ENCODE data around the gene PINLYP. TPM values are rescaled to one million over a fixed set of nuclear protein-coding genes. Genes with fewer than 3 reads are reported as not detected.
A peak's percentile ranks its signal among the peaks of the same experiment; 100 is the strongest.
"Not testable (repeated sequence)": the region's sequence is repeated elsewhere in the genome, so short reads cannot be mapped to it uniquely, and the experiment has no call there.

The PINLYP gene
- polyA plus RNA-seq, 12 donors: 3.2 to 11.7 (median 5.9) TPM; not detected in 2

- DNase-seq: no peak
Measured at GRCh38 chr19:43599635-43600295, 24.2 kb downstream of the PINLYP start.

- DNase-seq: not testable (repeated sequence)
Measured at GRCh38 chr19:43600326-43600725, 24.7 kb downstream of the PINLYP start.

DNA sequence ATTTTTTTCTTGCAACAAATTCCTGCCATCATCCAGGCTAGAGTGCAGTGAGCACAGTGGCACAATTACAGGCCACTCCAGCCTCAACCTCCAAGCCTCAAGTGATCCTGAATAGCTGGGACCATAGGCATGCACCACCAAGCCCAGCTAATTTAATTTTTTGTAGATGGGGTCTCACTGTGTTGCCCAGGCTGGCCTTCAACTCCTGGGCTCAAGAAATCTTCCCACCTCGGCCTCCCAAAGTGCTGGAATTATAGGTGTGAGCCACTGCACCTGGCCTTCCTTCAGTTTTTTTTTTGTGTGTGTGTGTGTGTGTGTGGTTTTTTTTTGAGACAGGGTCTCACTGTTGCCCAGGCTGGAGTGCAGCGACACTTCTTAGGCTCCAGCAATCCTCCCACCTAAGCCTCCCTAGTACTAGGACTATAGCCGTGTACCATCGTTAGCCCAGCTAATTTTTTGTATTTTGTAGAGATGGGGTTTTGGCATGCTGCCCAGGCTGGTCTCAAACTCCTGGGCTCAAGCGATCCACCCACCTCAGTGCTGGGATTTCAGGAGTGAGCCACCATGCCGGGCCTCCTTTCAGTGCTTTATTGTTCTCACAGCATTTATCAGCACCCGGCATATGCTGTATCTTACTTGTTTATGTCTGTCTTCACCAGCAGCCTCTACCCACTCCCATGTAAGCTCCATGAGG lies 30.4 kb downstream of the PINLYP start:
- no peak for DNase-seq

DNA sequence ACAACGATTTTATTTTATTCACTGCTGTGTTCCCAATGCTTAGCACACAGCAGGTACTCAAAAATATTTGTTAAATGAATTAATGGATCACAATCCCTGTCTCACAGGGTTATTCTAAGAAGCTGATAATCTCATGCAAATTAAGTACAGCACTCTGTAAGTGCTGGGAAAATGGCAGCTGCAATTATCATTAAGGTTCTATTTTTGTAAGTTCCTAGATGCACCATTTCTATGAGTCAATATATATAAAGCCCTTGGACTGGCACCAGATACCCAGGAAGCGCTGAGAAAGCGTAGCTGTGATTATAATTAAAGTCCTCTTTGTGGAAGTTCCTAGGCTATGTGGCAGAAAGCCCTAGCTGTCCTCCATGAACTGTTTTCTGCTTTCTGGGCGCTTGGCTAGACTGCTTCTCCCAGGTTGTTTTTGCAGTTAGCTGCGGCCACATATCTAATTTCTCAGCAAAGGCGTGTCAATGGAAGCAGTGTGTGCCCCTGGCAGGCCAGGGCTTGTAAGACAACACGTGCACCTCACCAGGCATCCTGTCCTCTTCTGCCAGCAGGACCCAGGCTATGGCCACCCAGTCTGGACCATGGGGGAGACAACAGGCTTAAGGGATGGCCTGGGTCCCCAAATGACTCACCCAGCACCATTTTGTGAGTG lies 31.1 kb downstream of the PINLYP start:
- DNase-seq: peak; percentile 26

DNA sequence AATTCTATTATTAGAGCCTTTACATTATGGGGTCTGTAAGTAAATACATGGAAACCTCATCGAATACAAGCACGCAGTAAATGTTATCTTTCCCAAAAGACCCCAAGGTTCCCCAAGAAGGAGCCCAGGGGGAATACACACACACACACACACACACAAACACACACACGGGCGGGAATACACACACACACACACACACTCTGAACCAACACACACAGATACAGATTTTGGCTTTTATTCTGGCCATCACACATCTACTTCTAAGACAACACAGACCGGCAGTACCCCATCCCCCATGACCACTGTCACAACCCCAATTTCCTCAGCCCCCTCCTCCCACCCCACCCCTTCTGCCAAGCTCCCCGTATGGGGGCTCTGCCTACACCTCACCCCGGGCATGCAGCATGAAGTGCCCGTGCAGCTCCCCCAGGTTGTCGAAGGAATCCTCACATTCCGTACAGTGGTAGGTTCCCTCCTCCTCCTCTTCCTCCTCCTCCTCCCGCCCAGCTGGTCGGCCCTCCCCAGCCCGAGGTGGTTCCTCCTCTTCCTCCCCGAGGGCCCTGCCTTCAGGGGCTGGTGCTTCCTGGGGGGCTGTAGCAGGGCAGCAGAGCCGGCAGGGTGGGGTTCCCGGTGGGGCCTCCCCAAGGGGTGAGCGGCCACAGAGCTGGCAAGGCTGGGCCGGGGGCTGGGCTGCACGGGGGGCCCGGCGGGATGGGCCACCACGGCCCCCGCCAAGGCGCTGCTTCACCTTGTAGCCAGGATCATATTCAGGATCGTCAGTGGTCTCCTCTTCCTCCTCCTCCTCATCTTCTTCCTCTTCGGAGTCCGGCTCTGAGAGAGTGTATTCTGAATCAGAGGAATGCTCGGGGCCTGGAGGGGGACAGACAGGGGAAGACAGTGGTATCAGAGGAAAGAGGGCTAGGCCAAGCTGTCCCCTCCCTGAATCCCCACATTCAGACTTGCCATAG lies 31.9 kb downstream of the PINLYP start:
- DNase-seq: no peak

DNA sequence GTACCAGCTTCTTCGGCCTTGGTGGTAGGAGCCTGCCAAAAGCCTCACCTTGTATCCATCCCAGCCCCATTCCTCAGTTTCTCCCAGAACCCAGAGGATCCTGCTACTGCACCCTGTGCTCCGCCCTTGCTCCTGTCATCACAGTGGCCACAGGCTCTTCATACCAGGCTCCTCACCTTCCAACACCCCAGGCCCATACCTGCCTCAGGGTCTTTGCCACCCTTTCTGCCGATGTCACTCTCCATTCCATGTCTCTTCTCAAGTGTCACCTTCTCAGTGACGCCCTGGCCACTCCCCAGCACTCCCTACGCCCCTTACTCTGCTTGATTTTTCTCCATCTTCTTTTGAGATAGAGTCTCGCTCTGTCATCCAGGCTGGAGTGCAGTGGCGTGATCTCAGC lies 34.3 kb downstream of the PINLYP start:
- DNase-seq: no peak

- DNase-seq: no peak
Measured at GRCh38 chr19:43610493-43610892, 34.9 kb downstream of the PINLYP start.

GRCh38 chr19:43611788-43612187 lies 36.2 kb downstream of the PINLYP start, which contains the start of gene SRRM5:
Gene SRRM5 (plus strand): TSS chr19:43612088. CDS start chr19:43612122, 34 bp downstream.
- no peak for DNase-seq

DNA sequence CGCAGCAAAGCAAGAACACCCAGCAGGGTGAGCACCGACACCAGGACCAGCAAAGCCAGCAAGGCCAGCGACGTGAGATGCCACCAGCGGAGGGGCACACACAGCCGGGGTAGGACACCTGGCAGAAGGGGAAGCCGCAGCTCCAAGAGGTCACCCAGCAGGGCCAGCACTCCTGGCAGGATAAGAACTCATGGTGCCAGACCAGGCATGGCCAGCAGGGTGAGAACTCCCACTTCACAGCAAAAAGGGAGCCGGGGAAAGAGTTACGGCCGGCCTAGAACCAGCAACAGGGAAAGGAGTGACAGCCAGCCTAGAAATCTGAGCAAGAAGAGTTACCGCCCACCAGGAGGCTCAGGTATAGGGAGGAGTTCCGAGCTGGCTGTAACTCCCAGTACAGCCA lies 36.8 kb downstream of the PINLYP start:
- no peak for DNase-seq

GRCh38 chr19:43616306-43616705 lies 40.7 kb downstream of the PINLYP start:
- DNase-seq: no peak

GRCh38 chr19:43616954-43617353 lies 41.4 kb downstream of the PINLYP start:
- DNase-seq: no peak

- peak; percentile 38 for DNase-seq
Measured at GRCh38 chr19:43618921-43619261, 43.3 kb downstream of the PINLYP start.

DNA sequence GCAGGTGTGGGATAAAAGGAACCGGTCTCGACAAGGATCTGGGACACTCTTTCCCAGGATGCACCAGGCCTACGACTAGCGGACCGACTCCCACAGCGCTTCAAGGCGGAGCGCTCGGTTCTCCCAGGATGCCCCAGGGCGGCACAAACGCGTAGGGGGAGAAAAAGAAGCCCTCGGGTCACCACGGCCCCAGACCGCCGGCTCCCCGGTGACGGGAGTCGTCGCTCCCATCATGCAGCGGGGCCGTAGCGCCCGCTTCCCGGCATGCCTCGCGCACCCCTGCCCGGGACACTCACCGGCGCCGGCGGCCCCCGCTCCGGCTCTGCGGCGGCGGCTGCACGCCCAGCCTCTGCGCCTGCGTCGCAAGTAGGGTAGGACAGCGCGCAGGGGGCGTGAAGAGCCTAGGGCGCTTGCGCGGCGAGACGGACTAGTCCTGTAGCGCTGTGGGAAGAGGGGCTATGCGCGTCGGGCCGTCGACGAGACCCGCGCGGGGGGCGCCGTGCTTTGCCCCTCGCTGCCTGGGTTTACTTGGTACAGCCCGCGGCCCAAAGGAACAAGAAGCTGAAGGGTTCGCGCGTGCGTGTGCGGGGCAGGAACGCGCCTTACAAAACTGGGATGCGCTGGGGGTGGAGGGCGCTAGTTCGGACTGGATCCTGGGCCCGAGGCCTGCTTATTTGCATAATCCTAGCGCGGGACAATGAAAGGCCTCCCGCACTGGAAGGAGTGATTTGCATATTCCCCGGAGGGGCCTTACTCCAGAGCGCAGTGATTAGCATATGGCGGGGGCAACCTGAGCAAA lies 43.9 kb downstream of the PINLYP start, which contains the start of gene ZNF428:
ZNF428 (minus strand) TSS at position 368 of the 799 bp plus-strand sequence. CDS start 5,325 bp downstream, outside the sequence.
- peak; percentile 89 for DNase-seq

GRCh38 chr19:43620061-43621001 lies 44.7 kb downstream of the PINLYP start:
- no peak for DNase-seq

DNA sequence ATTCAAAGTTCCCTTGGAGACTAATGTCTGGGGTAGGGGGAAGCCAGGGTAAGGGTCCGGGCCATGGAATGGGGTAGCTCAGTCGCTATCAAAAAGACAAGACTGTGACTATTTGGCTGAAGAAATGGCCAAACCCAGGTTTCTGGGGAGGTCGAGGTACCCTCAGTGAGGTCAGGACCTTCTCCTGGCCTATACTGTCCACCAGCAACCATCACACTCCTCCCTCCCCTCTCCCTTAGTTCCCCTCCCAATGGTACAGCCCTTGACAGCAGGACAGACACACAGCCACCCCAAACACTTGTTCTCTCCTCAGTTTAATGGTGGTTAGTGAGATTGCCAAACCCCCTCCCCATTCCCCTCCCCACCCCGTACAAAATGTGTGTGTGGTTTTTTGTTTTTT lies 46.5 kb downstream of the PINLYP start:
- no peak for DNase-seq

- DNase-seq: no peak
Measured at GRCh38 chr19:43622956-43623355, 47.4 kb downstream of the PINLYP start.

DNA sequence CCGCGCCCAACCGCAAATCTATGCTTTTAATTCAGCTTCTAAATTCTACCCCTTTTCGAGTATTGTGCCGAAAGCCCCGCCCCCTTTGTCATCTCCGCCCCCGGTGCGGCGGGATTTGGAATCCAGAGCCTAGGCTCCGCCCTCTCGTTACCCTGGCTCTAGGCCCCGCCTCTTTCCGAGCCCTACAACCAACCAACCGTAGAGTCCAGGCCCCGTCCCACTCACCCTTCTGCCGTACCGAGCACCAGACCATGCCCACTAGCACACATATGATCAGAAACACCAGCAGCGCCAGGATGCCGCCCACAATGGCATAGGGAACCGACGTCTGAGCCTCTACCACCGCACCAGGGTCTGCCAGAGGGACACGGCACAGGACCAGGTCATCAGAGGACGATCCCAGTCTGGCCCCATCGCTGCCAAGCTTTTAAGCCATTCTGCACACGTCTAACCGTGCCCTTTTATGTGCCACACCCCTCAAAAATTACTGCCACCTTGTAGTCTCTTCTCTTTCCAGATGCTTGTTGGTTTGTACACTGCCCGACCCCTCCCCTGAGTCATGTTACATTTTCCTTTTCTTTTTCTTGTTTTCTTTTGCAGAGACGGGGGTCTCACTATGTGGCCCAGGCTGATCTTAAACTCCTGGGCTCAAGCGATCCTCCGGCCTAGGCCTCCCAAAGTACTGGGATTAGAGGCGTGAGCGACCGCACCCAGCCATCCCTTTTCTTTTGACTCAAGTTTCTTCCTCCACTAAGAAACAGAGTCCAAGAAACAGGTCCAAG lies 48.5 kb downstream of the PINLYP start:
- DNase-seq: no peak

DNA sequence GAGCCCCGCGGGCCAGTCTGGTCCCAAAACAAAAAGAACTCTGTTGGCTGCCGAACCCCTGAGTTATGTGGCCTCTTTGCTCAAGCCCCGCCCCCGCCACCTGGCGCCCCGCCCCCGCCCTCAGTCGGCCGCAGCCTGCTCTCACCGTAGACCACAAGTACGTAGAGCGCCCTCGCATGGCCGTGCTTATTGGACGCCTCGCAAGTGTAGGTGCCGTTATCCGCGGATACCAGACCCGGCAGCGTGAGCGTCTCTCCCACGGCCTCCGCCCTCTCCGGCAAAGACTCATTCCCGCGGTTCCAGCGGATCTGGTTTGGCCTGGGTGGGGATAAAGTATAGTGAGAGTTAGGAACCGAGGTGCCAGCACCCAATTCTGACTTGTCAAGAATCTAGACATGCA lies 49.3 kb downstream of the PINLYP start:
- no peak for DNase-seq

Data from muscle of arm (tissue), 12 donors.